Smooth muscle cell (in vitro differentiated cells): ENCODE measurements around the gene PNPLA8. TPM values are rescaled to one million over a fixed set of nuclear protein-coding genes. Genes with fewer than 3 reads are reported as not detected.

Source experiments
- DNase-seq: peaks from one replicate; lab custom pipeline; 2025; ENCODE audit not compliant: unreplicated experiment; lab: John Stamatoyannopoulos, UW
- H2AFZ ChIP-seq: fragments of 200-600 bp; sonication (generic); 2 replicates; pipeline ENCODE4 v1.6.0; 2016; ENCODE audit warnings: antibody characterized with exemption, low read depth, mild to moderate bottlenecking
- H3F3A ChIP-seq: fragments of 200-600 bp; sonication (generic); 2 replicates; pipeline ENCODE4 v1.6.0; 2017; ENCODE audit warnings: antibody characterized with exemption, low read depth
- H3K27ac ChIP-seq: fragments of 200-600 bp; sonication (generic); 2 replicates; pipeline ENCODE4 v1.5.1; 2016; ENCODE audit warnings: low read depth, mild to moderate bottlenecking
- H3K27me3 ChIP-seq: fragments of 200-600 bp; sonication (generic); 2 replicates; pipeline ENCODE4 v1.6.1; 2016; ENCODE audit warnings: low read depth, mild to moderate bottlenecking
- H3K36me3 ChIP-seq: fragments of 200-600 bp; sonication (generic); 2 replicates; pipeline ENCODE4 v1.5.1; 2016; ENCODE audit warnings: low read depth
- H3K4me1 ChIP-seq: fragments of 200-600 bp; sonication (generic); 2 replicates; pipeline ENCODE4 v1.5.1; 2016; ENCODE audit warnings: low read depth
- H3K4me2 ChIP-seq: fragments of 200-600 bp; sonication (generic); 2 replicates; pipeline ENCODE4 v1.6.0; 2016; ENCODE audit warnings: mild to moderate bottlenecking
- H3K4me3 ChIP-seq: fragments of 200-600 bp; sonication (generic); 2 replicates; pipeline ENCODE4 v1.5.1; 2016; ENCODE audit warnings: mild to moderate bottlenecking
- H3K79me2 ChIP-seq: fragments of 200-600 bp; sonication (generic); 2 replicates; pipeline ENCODE4 v1.6.0; 2016; ENCODE audit warnings: low read depth, mild to moderate bottlenecking
- H3K9ac ChIP-seq: fragments of 200-600 bp; sonication (generic); 2 replicates; pipeline ENCODE4 v1.6.0; 2016; ENCODE audit warnings: low read depth
- H3K9me3 ChIP-seq: fragments of 200-600 bp; sonication (generic); replicated peaks from 2 replicates; pipeline ENCODE4 v1.5.1; 2016; ENCODE audit warnings: low read depth
- H4K20me1 ChIP-seq: fragments of 200-600 bp; sonication (generic); 2 replicates; pipeline ENCODE4 v1.6.0; 2016; ENCODE audit warnings: low read depth
- WGBS: methylation state at CpG from one replicate; pipeline ENCODE4 v1.1.7; 2016; ENCODE audit warnings: low lambda C conversion rate; 5-methylcytosine and 5-hydroxymethylcytosine counted together
- polyA plus RNA-seq: library from polyadenylated mRNA; unstranded; fragments of >200 nt; fragmentation: Nextera tagmentation; extraction: Ambion mirVana; gene quantifications from 2 replicates; pipeline ENCODE4 v1.2.1, GENCODE V29; 2016
- total RNA-seq: library from RNA; depleted of rRNA; stranded (reverse); fragments of >200 nt; gene quantifications from 2 replicates; pipeline ENCODE4 v1.2.3, GENCODE V29; 2014
- TF ChIP-seq, protein P1 (sequence below): fragments of 200-600 bp; sonication (generic); IDR thresholded peaks from 2 replicates; pipeline ENCODE4 v1.5.1; 2017; ENCODE audit warnings: borderline replicate concordance, mild to moderate bottlenecking, antibody characterized with exemption; ENCODE audit not compliant: insufficient read depth, poor library complexity, severe bottlenecking

Gene PNPLA8
- total and polyA plus RNA-seq, 2 experiments from 2014 or later, result 18.6 to 52.5 TPM

DNA sequence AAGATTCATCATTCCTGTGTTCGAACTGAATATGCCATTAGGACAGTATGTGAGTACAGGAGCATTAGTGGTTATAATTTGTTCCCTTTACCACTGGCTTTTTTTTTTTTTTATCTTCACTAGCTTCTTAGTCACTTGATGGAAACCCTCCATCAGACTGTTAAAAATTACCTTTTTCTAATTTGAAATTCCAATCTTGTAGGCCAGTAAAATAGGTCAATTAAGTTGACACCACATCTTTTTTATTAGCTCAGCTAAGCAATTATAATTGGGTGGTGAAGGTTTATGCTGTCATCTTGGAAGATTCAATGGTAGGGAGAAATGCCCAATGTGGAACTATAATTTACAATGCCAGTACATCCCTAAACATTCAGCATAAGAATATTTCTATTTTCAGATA lies 75.8 kb downstream of the PNPLA8 start:
- Histone ChIP-seq H3K27ac (no peak overlapping the region), H3K9ac (no peak overlapping the region), H2AFZ (no peak overlapping the region), H3K4me1 (peaks cover 20% of the 10 kb centered on the region), H3K36me3 (no peaks in the 10 kb centered on the region), H3K4me3 (no peak overlapping the region), H3K4me2 (no peak overlapping the region), H3K27me3 (peaks cover 49% of the 10 kb centered on the region), H3F3A (no peaks in the 10 kb centered on the region), H3K9me3 (no peaks in the 10 kb centered on the region), H4K20me1 (no peaks in the 10 kb centered on the region), H3K79me2 (no peaks in the 10 kb centered on the region)
- TF ChIP-seq, protein P1, sequence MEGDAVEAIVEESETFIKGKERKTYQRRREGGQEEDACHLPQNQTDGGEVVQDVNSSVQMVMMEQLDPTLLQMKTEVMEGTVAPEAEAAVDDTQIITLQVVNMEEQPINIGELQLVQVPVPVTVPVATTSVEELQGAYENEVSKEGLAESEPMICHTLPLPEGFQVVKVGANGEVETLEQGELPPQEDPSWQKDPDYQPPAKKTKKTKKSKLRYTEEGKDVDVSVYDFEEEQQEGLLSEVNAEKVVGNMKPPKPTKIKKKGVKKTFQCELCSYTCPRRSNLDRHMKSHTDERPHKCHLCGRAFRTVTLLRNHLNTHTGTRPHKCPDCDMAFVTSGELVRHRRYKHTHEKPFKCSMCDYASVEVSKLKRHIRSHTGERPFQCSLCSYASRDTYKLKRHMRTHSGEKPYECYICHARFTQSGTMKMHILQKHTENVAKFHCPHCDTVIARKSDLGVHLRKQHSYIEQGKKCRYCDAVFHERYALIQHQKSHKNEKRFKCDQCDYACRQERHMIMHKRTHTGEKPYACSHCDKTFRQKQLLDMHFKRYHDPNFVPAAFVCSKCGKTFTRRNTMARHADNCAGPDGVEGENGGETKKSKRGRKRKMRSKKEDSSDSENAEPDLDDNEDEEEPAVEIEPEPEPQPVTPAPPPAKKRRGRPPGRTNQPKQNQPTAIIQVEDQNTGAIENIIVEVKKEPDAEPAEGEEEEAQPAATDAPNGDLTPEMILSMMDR, result no peak
- WGBS, result 75% methylated on average over 1 of the region's 1 CpG
- DNase-seq, result no peak

DNA sequence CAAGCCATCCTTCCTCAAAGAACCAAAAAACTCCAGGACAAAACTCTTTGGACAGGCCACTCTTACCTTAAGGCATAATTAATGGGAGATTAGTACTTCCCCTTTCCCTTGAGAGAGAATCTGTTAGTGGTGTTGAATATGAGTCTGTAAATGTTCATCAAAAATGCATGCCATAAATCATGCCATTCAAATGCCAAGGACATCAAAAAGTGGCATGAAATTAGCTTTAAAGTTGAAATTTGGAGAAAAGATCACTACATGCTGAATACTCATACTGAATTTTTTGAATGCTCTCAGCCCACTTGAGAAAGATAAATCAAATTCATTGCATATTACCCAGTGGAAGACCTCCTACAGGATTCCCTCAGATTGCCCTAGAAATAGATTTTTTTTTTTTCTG lies 76.4 kb downstream of the PNPLA8 start:
- H2AFZ ChIP-seq, result no peak overlapping the region
- no peak overlapping the region for H3K4me3 ChIP-seq
- H3K27me3 ChIP-seq, result peaks cover 43% of the 10 kb centered on the region
- H3K36me3 ChIP-seq, result no peaks in the 10 kb centered on the region
- no peak for DNase-seq
- no peaks in the 10 kb centered on the region for H3F3A ChIP-seq
- no peaks in the 10 kb centered on the region for H3K9me3 ChIP-seq
- H3K4me1 ChIP-seq, result peaks cover 19% of the 10 kb centered on the region
- H3K79me2 ChIP-seq, result no peaks in the 10 kb centered on the region
- no peaks in the 10 kb centered on the region for H4K20me1 ChIP-seq
- no peak overlapping the region for H3K27ac ChIP-seq
- TF ChIP-seq, protein P1, result no peak
- no peak overlapping the region for H3K4me2 ChIP-seq
- H3K9ac ChIP-seq, result no peak overlapping the region

DNA sequence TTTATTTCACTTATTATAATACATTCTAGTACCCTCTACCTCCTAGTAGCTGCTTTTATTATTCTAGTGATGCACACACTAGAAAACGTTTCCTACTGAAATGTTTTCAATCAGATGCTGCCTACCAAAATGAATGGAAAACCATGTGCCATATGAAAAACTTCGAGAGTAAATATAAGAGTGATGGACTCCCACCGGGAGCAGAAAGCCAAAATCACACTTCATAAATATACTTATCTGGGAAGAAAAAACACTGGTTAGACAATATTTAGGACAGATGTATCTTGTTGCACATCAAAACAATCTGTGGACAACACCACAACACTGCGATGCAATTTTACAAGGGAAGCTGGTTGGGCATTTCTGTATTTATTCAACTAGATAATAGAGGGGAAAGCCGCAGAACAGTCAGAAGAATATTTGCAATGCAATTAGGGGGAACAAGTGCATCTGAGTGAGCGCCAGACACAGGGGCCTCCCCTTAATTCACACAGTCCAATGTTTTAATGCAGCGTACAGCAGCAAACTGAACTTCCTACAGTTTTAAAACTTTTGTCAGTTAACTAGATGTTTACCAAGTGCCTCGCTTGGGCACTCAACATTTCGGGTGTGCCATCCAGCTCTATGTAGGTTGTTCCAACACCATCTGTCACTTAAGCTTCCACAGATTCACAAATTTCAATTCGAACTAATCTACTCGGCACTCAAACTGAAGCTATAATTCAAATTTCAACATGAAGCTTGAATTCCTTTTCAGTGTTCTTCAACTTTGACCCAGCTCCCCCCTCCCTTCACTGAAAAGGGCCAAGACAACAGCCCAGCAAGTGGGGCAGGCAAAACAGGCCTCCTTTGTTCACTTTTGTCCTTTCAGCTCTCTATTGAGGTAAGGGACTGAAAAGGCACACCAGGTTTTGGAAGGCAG lies 77.1 kb downstream of the PNPLA8 start:
- peaks cover 12% of the 10 kb centered on the region for H3K4me1 ChIP-seq
- WGBS, result 89% methylated on average over 11 of the region's 11 CpGs

More for the DNA sequence above, 77.1 kb downstream of the PNPLA8 start:
- H3K4me2 ChIP-seq, result no peak overlapping the region
- TF ChIP-seq, protein P1, result no peak
- H3K9ac ChIP-seq, result no peak overlapping the region
- no peaks in the 10 kb centered on the region for H3K79me2 ChIP-seq
- no peak overlapping the region for H3K4me3 ChIP-seq
- no peak overlapping the region for H3K27ac ChIP-seq
- no peak for DNase-seq
- no peaks in the 10 kb centered on the region for H3K36me3 ChIP-seq
- no peaks in the 10 kb centered on the region for H3F3A ChIP-seq
- H2AFZ ChIP-seq, result no peak overlapping the region
- H3K27me3 ChIP-seq, result peaks cover 36% of the 10 kb centered on the region
- H4K20me1 ChIP-seq, result no peaks in the 10 kb centered on the region
- no peaks in the 10 kb centered on the region for H3K9me3 ChIP-seq
